GM21717 (cell line): ENCODE measurements around the gene HOXD10.

Source experiments
- ATAC-seq: cut with Tn5 transposase; IDR thresholded peaks from one replicate; pipeline ENCODE4 v1.9.1; 2021; ENCODE audit warnings: mild to moderate bottlenecking, moderate library complexity; ENCODE audit not compliant: unreplicated experiment

Gene HOXD10

GRCh38 chr2:176121190-176122051 is 4.8 kb downstream of the HOXD10 start:
- ATAC-seq: no peak

- no peak for ATAC-seq
These were observed 5.6 kb downstream of the HOXD10 start for GRCh38 chr2:176122052-176122682.

GRCh38 chr2:176122683-176123410 is 6.3 kb downstream of the HOXD10 start, which contains the start of gene HOXD9:
Gene HOXD9 (plus strand): TSS chr2:176122719. CDS start chr2:176122769, 50 bp downstream.
- ATAC-seq: no peak

DNA sequence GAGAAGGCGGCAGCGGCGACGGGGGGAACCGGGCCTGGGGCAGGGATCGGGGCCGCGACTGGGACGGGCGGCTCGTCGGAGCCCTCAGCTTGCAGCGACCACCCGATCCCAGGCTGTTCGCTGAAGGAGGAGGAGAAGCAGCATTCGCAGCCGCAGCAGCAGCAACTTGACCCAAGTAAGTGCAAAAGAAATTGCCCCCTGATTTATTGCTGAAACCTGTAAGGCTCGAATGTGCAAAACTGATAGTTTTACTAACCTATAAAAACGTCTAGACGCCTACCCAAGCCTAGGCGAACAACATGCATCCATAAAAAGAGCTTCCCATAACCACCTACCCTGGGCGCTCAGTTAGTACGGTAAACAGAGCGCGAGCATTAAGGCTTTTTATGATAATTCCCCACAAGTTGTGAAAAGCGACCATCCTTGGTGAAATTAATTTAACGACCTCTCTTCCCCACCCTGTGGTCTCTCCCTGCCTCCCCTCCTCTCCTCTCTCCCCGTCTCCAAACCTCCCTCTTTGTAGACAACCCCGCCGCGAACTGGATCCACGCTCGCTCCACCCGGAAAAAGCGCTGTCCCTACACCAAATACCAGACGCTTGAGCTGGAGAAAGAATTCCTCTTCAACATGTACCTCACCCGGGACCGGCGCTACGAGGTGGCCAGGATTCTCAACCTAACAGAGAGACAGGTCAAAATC is 7.0 kb downstream of the HOXD10 start:
- ATAC-seq: no peak

DNA sequence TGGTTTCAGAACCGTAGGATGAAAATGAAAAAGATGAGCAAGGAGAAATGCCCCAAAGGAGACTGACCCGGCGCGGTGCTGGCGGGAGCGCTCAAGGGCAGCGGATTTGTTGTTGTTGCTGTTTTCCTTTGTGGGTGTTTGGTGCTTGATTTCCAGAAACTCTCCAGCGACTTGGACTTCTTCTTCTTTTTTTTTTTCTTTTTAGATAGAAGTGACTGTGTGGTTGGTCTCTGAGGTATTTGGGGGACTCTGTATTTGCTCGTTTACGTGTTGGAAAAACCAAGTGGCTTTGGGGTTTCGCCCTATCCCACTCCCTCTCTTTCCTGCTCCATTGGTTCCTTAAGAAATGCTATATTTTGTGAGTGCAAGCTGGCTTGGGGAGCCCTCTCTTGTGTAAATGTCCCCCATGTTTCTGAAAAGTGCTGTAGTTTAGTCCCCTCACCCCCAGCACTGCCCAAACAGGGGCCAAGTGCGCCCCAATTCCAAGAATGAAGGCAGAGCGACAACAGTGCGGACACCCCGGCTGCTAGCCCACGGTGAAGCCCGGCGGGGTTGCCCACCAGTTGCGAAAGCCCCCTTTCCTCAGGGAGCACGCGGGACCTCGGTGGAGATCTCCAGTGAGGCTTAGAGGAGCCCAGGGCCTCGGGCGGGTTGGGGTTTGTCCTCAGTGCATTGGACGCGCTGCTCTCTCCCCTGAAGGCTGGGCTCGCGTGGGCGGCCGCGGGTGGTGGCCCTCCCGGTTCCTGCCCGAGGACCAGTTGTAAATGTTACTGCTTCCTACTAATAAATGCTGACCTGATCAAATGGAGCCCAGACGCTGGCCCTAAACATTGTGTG is 7.8 kb downstream of the HOXD10 start:
- no peak for ATAC-seq

DNA sequence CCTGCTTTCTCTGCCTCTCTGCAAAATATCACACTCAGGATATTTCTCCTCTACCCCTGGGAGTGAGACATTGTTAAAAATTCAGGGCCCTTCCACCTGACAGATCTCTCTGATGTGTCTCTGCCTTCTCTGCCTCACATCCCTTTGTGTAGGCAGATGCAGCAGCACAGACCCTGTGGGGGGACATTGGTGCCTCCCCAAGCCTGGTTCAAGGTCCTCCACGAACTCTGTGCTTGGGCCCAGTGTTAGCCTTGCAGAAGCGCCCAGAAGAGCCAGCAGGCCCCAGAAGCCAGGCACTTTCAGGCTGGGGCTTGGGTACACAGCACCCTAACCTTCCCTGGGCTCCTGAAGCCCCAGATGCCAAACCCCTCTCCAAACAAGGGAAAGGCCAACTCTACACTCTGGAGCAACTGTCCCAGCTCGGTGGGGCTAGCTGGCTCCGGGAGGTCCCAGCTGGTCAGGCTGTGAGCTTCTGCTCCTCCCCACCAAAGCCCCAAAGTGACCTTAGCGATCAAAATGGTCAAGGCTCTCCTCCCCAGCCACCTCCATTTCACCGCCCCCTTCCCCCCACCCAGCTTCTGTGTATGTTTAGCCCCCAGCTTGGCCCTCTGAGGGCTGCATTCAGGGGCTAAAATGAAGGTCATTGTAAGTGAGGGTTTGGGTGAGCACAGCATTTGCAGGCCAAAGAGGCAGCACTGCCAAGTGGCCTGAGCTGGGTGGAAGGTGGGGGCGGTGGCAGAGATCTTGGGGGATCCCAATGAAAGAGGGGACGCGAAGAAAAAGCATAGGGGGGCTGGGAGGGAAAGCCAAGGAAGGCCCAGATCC is 8.6 kb downstream of the HOXD10 start:
- no peak for ATAC-seq

DNA sequence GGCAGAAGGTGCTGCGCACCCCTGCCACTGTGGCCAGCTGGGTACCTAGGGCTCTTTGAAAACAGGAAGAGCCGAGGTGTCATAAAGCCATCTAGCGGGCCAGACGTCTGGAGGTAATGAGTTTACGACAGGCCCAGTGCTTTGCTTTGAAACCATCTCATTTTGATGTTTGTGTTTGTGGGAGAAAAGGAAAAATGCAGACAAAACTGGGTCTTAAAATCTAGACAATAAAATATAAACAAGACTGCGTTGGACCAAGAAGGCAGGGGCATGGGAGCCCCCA is 9.1 kb downstream of the HOXD10 start:
- ATAC-seq: no peak

GRCh38 chr2:176126929-176127773 is 10.6 kb downstream of the HOXD10 start:
- ATAC-seq: no peak

DNA sequence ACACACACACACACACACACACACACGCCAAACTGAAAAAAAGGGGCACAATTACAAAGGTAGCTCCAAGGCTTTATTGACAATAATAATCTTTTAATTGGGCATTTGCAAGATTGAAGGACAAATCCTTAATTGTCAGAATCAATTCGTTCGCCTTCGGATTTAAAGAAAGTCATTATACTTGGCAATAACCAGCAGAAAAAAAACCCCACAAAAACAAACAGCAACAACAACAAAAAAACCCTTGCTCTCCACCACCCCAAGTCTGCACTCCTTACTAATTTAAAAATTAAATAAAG is 11.1 kb downstream of the HOXD10 start:
- no peak for ATAC-seq

DNA sequence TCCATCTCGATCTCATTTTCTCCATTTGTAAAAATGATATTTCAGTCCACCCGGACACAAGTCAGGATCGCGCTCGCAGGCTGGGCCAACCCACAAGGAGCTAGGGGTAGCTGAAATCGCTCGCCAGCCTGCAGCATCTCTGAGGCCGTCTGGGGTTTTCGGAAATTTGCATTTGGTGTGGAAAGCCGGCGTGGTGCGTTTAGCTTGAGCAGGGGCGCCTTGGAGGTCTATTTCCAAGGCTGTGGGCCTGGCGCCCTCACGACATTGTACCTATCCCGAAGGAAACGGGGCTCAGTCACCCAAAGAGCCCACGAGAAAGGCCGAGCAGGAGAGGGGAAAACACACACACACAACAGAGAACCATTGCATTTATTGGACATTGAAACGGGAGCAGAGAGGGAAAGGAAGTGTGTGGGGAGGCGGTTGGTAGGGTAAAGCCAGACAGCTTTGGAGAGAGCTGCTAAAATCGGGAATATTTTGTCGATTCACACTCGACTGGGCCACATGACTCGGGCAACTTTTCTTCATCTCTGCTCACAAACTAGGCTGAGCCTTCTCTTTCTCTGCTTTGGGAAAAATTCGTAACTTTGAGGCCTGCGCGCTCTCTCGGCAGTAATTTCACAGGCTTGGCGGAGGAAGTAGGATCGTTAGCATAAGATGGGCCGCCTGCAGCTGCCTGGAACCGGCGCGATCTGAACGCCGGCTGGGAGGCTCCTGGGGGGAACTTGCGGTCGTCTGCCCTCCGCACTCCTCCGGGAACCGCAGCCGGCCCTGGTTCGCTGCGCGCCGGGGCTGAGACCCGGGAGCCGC is 11.8 kb downstream of the HOXD10 start:
- ATAC-seq: no peak

- no peak for ATAC-seq
These were observed 12.6 kb downstream of the HOXD10 start, which contains the start of gene HOXD8 for GRCh38 chr2:176128982-176129796. Gene HOXD8 (plus strand): TSS chr2:176129705. CDS start chr2:176130367, 662 bp downstream.

GRCh38 chr2:176129813-176130146 is 13.2 kb downstream of the HOXD10 start:
- no peak for ATAC-seq

DNA sequence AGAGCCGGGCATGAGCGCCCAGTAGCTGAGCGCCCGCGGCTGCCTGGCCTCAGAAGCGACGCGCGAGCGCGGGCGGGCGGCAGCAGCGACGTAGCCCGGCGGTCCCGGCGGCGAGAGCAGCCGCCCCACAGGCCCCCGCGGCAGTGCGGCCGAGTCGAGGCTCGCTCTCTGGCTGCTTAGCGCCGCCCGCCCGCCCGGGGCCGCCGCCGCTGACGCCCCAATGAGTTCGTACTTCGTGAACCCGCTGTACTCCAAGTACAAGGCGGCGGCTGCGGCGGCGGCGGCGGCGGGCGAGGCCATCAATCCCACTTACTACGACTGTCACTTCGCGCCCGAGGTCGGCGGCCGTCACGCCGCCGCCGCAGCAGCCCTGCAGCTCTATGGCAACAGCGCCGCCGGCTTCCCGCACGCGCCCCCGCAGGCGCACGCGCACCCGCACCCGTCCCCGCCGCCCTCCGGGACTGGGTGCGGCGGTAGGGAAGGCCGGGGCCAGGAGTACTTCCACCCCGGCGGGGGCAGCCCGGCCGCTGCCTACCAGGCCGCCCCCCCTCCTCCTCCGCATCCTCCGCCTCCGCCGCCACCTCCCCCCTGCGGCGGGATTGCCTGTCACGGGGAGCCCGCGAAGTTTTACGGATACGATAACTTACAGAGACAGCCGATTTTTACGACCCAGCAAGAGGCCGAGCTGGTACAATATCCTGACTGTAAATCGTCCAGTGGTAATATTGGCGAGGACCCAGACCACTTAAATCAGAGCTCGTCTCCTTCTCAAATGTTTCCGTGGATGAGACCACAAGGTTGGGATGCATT is 13.8 kb downstream of the HOXD10 start:
- no peak for ATAC-seq

- ATAC-seq: no peak
These were observed 14.6 kb downstream of the HOXD10 start for GRCh38 chr2:176130957-176131847.

- ATAC-seq: no peak
These were observed 15.2 kb downstream of the HOXD10 start for GRCh38 chr2:176131848-176132158.
